Gastroesophageal sphincter (tissue), 3 donors: ENCODE measurements around the gene PAX5.

ENCODE experiments used
- POLR2AphosphoS5 ChIP-seq: sonication (generic); formaldehyde crosslinking; IDR thresholded peaks from one replicate; pipeline ENCODE4 v1.6.1; 2017; ENCODE audit warnings: antibody characterized with exemption
- TF ChIP-seq, protein P1 (sequence below), 4 experiments: fragments of 200-600 bp in 2 of 4; fragments of 450-650 bp in 2 of 4; sonication (generic) in 1 of 4; IDR thresholded peaks; one replicate each; pipeline ENCODE4 v1.5.1; 2017 to 2019; ENCODE audit warnings: antibody characterized with exemption in 4 of 4, mild to moderate bottlenecking in 2 of 4, moderate library complexity in 2 of 4

DNA sequence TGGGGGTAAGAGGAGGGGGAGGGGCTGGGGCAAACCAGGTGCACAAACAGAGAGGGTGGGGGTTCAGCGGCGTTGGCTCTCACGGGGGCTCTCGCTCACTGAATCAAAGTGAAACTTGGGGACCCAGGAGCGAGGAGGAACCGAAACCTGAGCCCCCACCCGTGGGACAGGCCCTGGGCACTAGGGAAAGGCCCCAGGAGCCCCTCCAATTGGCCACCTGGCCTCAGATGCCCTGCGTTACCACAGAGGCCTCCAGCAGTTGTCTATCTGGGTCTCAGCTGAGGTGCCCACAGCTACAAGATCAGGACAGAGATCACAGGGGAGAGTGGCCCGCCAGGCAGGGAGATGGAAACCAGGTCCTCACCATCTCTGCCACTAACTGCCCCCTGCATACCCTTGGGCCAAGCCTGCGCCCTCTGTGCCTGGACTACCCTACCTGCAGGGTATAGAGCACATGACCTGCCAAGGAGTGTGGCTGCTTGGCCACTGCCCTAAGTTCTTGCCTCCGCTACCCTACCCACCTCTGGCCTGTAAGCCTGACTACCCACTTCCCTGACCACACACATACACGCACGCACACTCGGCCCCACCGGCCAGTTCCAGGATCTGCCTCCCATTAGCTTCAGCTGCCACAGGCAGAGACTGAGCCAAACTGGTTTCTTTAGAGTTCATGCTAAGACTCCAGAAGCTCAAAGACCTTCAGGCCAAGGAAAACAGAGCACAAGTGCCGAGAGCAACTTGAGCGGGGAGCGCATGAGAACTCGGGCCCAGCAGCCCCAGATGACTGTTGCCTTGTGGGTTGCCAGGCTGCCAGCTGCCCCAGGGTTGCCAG, 39.9 kb downstream of the PAX5 start:
- TF ChIP-seq, protein P1, sequence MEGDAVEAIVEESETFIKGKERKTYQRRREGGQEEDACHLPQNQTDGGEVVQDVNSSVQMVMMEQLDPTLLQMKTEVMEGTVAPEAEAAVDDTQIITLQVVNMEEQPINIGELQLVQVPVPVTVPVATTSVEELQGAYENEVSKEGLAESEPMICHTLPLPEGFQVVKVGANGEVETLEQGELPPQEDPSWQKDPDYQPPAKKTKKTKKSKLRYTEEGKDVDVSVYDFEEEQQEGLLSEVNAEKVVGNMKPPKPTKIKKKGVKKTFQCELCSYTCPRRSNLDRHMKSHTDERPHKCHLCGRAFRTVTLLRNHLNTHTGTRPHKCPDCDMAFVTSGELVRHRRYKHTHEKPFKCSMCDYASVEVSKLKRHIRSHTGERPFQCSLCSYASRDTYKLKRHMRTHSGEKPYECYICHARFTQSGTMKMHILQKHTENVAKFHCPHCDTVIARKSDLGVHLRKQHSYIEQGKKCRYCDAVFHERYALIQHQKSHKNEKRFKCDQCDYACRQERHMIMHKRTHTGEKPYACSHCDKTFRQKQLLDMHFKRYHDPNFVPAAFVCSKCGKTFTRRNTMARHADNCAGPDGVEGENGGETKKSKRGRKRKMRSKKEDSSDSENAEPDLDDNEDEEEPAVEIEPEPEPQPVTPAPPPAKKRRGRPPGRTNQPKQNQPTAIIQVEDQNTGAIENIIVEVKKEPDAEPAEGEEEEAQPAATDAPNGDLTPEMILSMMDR (IDR thresholded peaks at IDR 0.05), result no peak
- TF ChIP-seq POLR2AphosphoS5, result no peak
